GM23248 (cell line): Measurements from ENCODE around the gene RNF13.

Experiments used
- EZH2 ChIP-seq: fragments of 200-600 bp; sonication (generic); IDR thresholded peaks from 2 replicates; pipeline ENCODE4 v1.6.1; 2018; ENCODE audit warnings: antibody characterized with exemption, mild to moderate bottlenecking; ENCODE audit not compliant: insufficient read depth, poor library complexity, severe bottlenecking
- EZH2phosphoT487 ChIP-seq: fragments of 200-600 bp; sonication (generic); IDR thresholded peaks from 2 replicates; pipeline ENCODE4 v1.6.1; 2018; ENCODE audit warnings: antibody characterized with exemption, moderate library complexity, mild to moderate bottlenecking, low read depth; ENCODE audit not compliant: insufficient read depth

DNA sequence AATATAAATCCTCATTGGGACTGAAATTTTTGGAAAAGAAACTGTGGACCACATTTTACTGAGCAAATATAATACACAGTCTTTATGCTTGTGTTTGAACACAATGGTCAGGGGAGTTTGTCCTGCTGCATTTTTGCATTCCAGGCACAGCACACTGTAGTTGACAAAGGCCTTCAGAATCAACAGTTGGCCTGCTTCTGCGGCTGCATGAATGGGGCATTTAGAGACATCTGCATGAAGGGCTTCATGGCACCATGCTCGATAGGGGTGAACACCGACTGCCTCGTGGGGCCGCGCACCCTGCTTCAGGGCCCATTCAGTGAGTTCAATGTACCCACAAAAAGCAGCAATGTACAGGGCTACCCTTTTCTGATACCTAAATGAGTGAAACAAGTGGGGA, 45.3 kb upstream of the RNF13 start:
- TF ChIP-seq EZH2phosphoT487 (no peak), EZH2 (no peak)
